ENCODE results near the gene DTD1.

DTD1 gene

GRCh38 chr20:18587665-18588573, at the start of gene DTD1:
DTD1 (plus strand) TSS chr20:18588054; CDS start chr20:18588073, 19 bp downstream.
- peak; percentile 97 for DNase-seq (ENCODE audit: low read depth, low spot score)

GRCh38 chr20:18541741-18542140, 46.1 kb upstream of the DTD1 start:
- no peak for DNase-seq (ENCODE audit: low read depth, low spot score)

- DNase-seq (ENCODE audit: low read depth, low spot score) = no peak
Observed at GRCh38 chr20:18543216-18543615, 44.6 kb upstream of the DTD1 start.

- no peak for DNase-seq (ENCODE audit: low read depth, low spot score)
Observed at GRCh38 chr20:18543932-18544331, 43.9 kb upstream of the DTD1 start.

GRCh38 chr20:18545566-18545965, 42.3 kb upstream of the DTD1 start:
- DNase-seq (ENCODE audit: low read depth, low spot score) = no peak

GRCh38 chr20:18548465-18548864, 39.4 kb upstream of the DTD1 start:
- no peak for DNase-seq (ENCODE audit: low read depth, low spot score)

GRCh38 chr20:18553746-18554145, 34.1 kb upstream of the DTD1 start:
- DNase-seq (ENCODE audit: low read depth, low spot score) = no peak

GRCh38 chr20:18566892-18567738, 20.7 kb upstream of the DTD1 start, which contains the start of gene SMIM26:
SMIM26 (plus strand) TSS chr20:18567432; CDS start chr20:18567479, 47 bp downstream.
- peak; percentile 96 for DNase-seq (ENCODE audit: low read depth, low spot score)

GRCh38 chr20:18567739-18568091, 20.1 kb upstream of the DTD1 start:
- DNase-seq (ENCODE audit: low read depth, low spot score) = no peak

GRCh38 chr20:18571009-18571408, 16.8 kb upstream of the DTD1 start:
- DNase-seq (ENCODE audit: low read depth, low spot score) = no peak

- no peak for DNase-seq (ENCODE audit: low read depth, low spot score)
Observed at GRCh38 chr20:18571578-18571977, 16.3 kb upstream of the DTD1 start.

- DNase-seq (ENCODE audit: low read depth, low spot score) = no peak
Observed at GRCh38 chr20:18577942-18578341, 9.9 kb upstream of the DTD1 start.

GRCh38 chr20:18578581-18578980, 9.3 kb upstream of the DTD1 start:
- no peak for DNase-seq (ENCODE audit: low read depth, low spot score)

GRCh38 chr20:18580012-18580411, 7.8 kb upstream of the DTD1 start:
- DNase-seq (ENCODE audit: low read depth, low spot score) = no peak

- DNase-seq (ENCODE audit: low read depth, low spot score) = peak; percentile 66
Observed at GRCh38 chr20:18585134-18585533, 2.7 kb upstream of the DTD1 start.

- DNase-seq (ENCODE audit: low read depth, low spot score) = peak; percentile 20
Observed at GRCh38 chr20:18588574-18588933, 700 bp downstream of the DTD1 start.

GRCh38 chr20:18589941-18590674, 2.3 kb downstream of the DTD1 start:
- DNase-seq (ENCODE audit: low read depth, low spot score) = no peak

- DNase-seq (ENCODE audit: low read depth, low spot score) = no peak
Observed at GRCh38 chr20:18596270-18596669, 8.4 kb downstream of the DTD1 start.

- DNase-seq (ENCODE audit: low read depth, low spot score) = no peak
Observed at GRCh38 chr20:18609741-18610140, 21.9 kb downstream of the DTD1 start.

GRCh38 chr20:18611492-18611891, 23.6 kb downstream of the DTD1 start:
- no peak for DNase-seq (ENCODE audit: low read depth, low spot score)

GRCh38 chr20:18613553-18613952, 25.7 kb downstream of the DTD1 start:
- DNase-seq (ENCODE audit: low read depth, low spot score) = no peak

GRCh38 chr20:18614244-18614643, 26.4 kb downstream of the DTD1 start:
- no peak for DNase-seq (ENCODE audit: low read depth, low spot score)

Measured in astrocyte of the hippocampus (primary cell).